Gastroesophageal sphincter (tissue), 3 donors: Measurements from ENCODE around the gene ACBD7.

ENCODE experiments used
- CTCF ChIP-seq, 4 experiments: fragments of 200-600 bp in 2 of 4; fragments of 450-650 bp in 2 of 4; sonication (generic) in 1 of 4; IDR thresholded peaks; one replicate each; pipeline ENCODE4 v1.5.1; 2017 to 2019; ENCODE audit warnings: antibody characterized with exemption in 4 of 4, mild to moderate bottlenecking in 2 of 4, moderate library complexity in 2 of 4
- EP300 ChIP-seq: sonication (generic); formaldehyde crosslinking; IDR thresholded peaks from one replicate; pipeline ENCODE4 v1.6.1; 2017; ENCODE audit warnings: antibody characterized with exemption, mild to moderate bottlenecking
- POLR2A ChIP-seq, 2 donors: fragments of 450-650 bp; IDR thresholded peaks; one replicate each; pipeline ENCODE4 v1.6.1; 2017; ENCODE audit warnings: antibody characterized with exemption in 2 of 2, mild to moderate bottlenecking in 2 of 2, moderate library complexity in 1 of 2
- POLR2AphosphoS5 ChIP-seq: sonication (generic); formaldehyde crosslinking; IDR thresholded peaks from one replicate; pipeline ENCODE4 v1.6.1; 2017; ENCODE audit warnings: antibody characterized with exemption

DNA sequence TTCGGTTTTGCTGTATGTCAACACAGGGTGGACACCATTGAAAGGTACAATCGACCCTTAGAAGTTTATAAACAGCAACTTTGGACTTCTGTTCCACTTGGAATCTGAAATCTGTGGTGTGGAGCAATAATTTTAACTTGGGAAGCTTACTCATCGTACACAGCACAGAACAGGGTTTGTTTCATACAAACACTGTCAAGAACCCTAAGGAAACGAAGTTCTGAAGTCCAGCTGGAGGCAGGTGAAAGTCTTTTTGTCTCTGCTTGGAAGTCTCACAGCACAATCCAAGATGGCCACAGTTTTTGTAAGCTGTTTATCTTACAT lies 48.4 kb upstream of the ACBD7 start:
- TF ChIP-seq POLR2A (IDR thresholded peaks at IDR 0.05) = no peak
- TF ChIP-seq EP300 = no peak
- no peak for TF ChIP-seq CTCF (IDR thresholded peaks at IDR 0.05)
- TF ChIP-seq POLR2AphosphoS5 = no peak
